HCT116 (cell line): ENCODE data around the gene ARHGEF40. TPM values are rescaled to one million over a fixed set of nuclear protein-coding genes. Genes with fewer than 3 reads are reported as not detected.

Experiments
- ATAC-seq: fragments of 200-7000 bp; cut with Tn5 transposase; 2 replicates; pipeline ENCODE4 v1.9.1; 2020; ENCODE audit warnings: mild to moderate bottlenecking, moderate library complexity
- BruUV-seq: library from RNA; stranded (reverse); fragments of 400-500 nt; replicated peaks from 2 replicates; lab custom pipeline; 2021; lab: Mats Ljungman, UMichigan
- CTCF ChIA-PET: fragments of 300-600 bp; sonication (Branson Sonifier 250); formaldehyde crosslinking; loops from one replicate; lab custom pipeline; 2021; ENCODE audit warnings: antibody characterized with exemption; lab: Charles Lee
- POLR2A ChIA-PET: fragments of 300-600, 350-600 bp; sonication (Branson Sonifier 250); formaldehyde crosslinking; loops from one replicate; lab custom pipeline; 2021; ENCODE audit warnings: antibody characterized with exemption; lab: Charles Lee
- RAD21 ChIA-PET, 2 experiments: fragments of 300-600 bp; sonication (Branson Sonifier 250); formaldehyde crosslinking; loops; one replicate each; lab custom pipeline; 2023; ENCODE audit warnings: low total read pairs in 2 of 2; ENCODE audit not compliant: uncharacterized antibody in 2 of 2, unreplicated experiment in 2 of 2, low non-redundant PET in 1 of 2; lab: Charles Lee
- DNase-seq: peaks from one replicate; pipeline ENCODE4 v3.0.0-alpha.2; 2010; ENCODE audit warnings: low read depth, low spot score
- H2AFZ ChIP-seq: fragments of 200-600 bp; shearing (Covaris generic), sonication (generic); 2 replicates; pipeline ENCODE4 v1.6.1; 2017; ENCODE audit warnings: low read depth, mixed run types, mixed read lengths, antibody characterized with exemption, low read length; ENCODE audit not compliant: poor library complexity, severe bottlenecking
- H3K27ac ChIP-seq: 2 replicates; pipeline ENCODE4 v1.5.1; 2012; ENCODE audit warnings: low read depth, low read length
- H3K27me3 ChIP-seq: fragments of 200-600 bp; sonication (generic); 2 replicates; pipeline ENCODE4 v1.6.1; 2016; ENCODE audit warnings: mixed run types, low read length, mixed read lengths; ENCODE audit not compliant: insufficient read depth
- H3K36me3 ChIP-seq, 2 experiments: fragments of 200-500 bp in 1 of 2; fragments of 200-600 bp in 1 of 2; sonication (Bioruptor generic) in 1 of 2; sonication (generic) in 1 of 2; 2 replicates each; pipeline versions ENCODE4 v1.5.1 to v1.6.1; 2014 to 2016; ENCODE audit warnings: low read length in 2 of 2, inconsistent platforms in 1 of 2, mixed read lengths in 1 of 2, mixed run types in 1 of 2; ENCODE audit not compliant: insufficient read depth in 2 of 2, control insufficient read depth in 1 of 2
- H3K4me1 ChIP-seq, 2 experiments: fragments of 200-600 bp in 1 of 2; sonication (generic) in 1 of 2; 2 replicates each; pipeline versions ENCODE4 v1.5.1 to v1.6.1; 2012 to 2017; ENCODE audit warnings: low read length in 2 of 2, inconsistent platforms in 1 of 2, mild to moderate bottlenecking in 1 of 2, mixed read lengths in 1 of 2, mixed run types in 1 of 2, moderate library complexity in 1 of 2; ENCODE audit not compliant: insufficient read depth in 2 of 2, control insufficient read depth in 1 of 2
- H3K4me2 ChIP-seq: fragments of 200-600 bp; sonication (generic); 2 replicates; pipeline ENCODE4 v1.6.1; 2017; ENCODE audit warnings: mixed run types, low read length, mixed read lengths
- H3K4me3 ChIP-seq, 2 experiments: fragments of 200-600 bp in 1 of 2; sonication (generic) in 1 of 2; replicated peaks in 1 of 2; 2 replicates each; pipeline ENCODE4 v1.5.1; 2011 to 2016; ENCODE audit warnings: low read length in 2 of 2, control low read depth in 1 of 2, low read depth in 1 of 2, mild to moderate bottlenecking in 1 of 2, mixed read lengths in 1 of 2, mixed run types in 1 of 2
- H3K79me2 ChIP-seq: fragments of 200-600 bp; sonication (generic); 2 replicates; pipeline ENCODE4 v1.6.1; 2017; ENCODE audit warnings: mild to moderate bottlenecking, mixed run types, low read length, moderate library complexity, mixed read lengths; ENCODE audit not compliant: insufficient read depth
- H3K9ac ChIP-seq: fragments of 200-600 bp; sonication (generic); 2 replicates; pipeline ENCODE4 v1.6.1; 2016; ENCODE audit warnings: low read length, mixed read lengths
- H3K9me2 ChIP-seq: fragments of 200-600 bp; sonication (generic), shearing (Covaris generic); 2 replicates; pipeline ENCODE4 v1.6.1; 2017; ENCODE audit warnings: mixed run types, mild to moderate bottlenecking, moderate library complexity; ENCODE audit not compliant: insufficient read depth
- H3K9me3 ChIP-seq, 2 experiments: fragments of 200-500 bp in 1 of 2; fragments of 200-600 bp in 1 of 2; sonication (Bioruptor generic) in 1 of 2; sonication (generic) in 1 of 2; 2 replicates each; pipeline ENCODE4 v1.6.1; 2014 to 2017; ENCODE audit warnings: low read length in 2 of 2, mixed read lengths in 2 of 2, inconsistent platforms in 1 of 2, low read depth in 1 of 2, mild to moderate bottlenecking in 1 of 2, mixed run types in 1 of 2, moderate library complexity in 1 of 2; ENCODE audit not compliant: control insufficient read depth in 1 of 2, insufficient read depth in 1 of 2
- H4K20me1 ChIP-seq: fragments of 200-600 bp; sonication (generic), shearing (Covaris generic); 2 replicates; pipeline ENCODE4 v1.6.1; 2017; ENCODE audit warnings: mixed run types, mild to moderate bottlenecking, moderate library complexity; ENCODE audit not compliant: insufficient read depth
- EGR1 ChIP-seq: IDR thresholded peaks from 2 replicates; pipeline ENCODE4 v1.6.1; 2012; ENCODE audit warnings: low read depth
- EZH2phosphoT487 ChIP-seq: fragments of 200-600 bp; IDR thresholded peaks from 2 replicates; pipeline ENCODE4 v1.6.1; 2018; ENCODE audit warnings: antibody characterized with exemption, borderline replicate concordance
- FOSL1 ChIP-seq: IDR thresholded peaks from 2 replicates; pipeline ENCODE4 v1.6.1; 2012; ENCODE audit warnings: low read depth
- JUND ChIP-seq: IDR thresholded peaks from 2 replicates; pipeline ENCODE4 v1.6.1; 2012
- POLR2AphosphoS5 ChIP-seq: IDR thresholded peaks from 2 replicates; pipeline ENCODE4 v1.6.1; 2011; ENCODE audit warnings: mild to moderate bottlenecking, low read depth, low read length, moderate library complexity
- RAD21 ChIP-seq: IDR thresholded peaks from 2 replicates; pipeline ENCODE4 v1.6.1; 2012; ENCODE audit warnings: low read depth, mild to moderate bottlenecking
- SP1 ChIP-seq: IDR thresholded peaks from 2 replicates; pipeline ENCODE4 v1.6.1; 2012; ENCODE audit warnings: low read depth
- YY1 ChIP-seq: IDR thresholded peaks from 2 replicates; pipeline ENCODE4 v1.6.1; 2011; ENCODE audit warnings: low read length, low read depth, moderate library complexity, mild to moderate bottlenecking; ENCODE audit not compliant: insufficient replicate concordance; ENCODE audit errors: extremely low read depth
- ZBTB33 ChIP-seq: IDR thresholded peaks from 2 replicates; pipeline ENCODE4 v1.6.1; 2011; ENCODE audit warnings: mild to moderate bottlenecking, low read length, moderate library complexity; ENCODE audit not compliant: insufficient replicate concordance; ENCODE audit errors: extremely low read depth
- ZFX ChIP-seq: fragments of 450-650 bp; IDR thresholded peaks from 2 replicates; pipeline ENCODE4 v1.6.1; 2017
- intact Hi-C: fragments of 100-400 bp; cut with micrococcal nuclease; formaldehyde crosslinking; loops from 2 replicates; pipeline ENCODE4 v1.10.0; 2022
- total RNA-seq: library from RNA; stranded (reverse); gene quantifications from one replicate; pipeline ENCODE4 v1.2.1, GENCODE V29; 2021; ENCODE audit not compliant: unreplicated experiment
- TF ChIP-seq, protein P1 (sequence below): IDR thresholded peaks from 2 replicates; pipeline ENCODE4 v1.6.1; 2012
- TF ChIP-seq, protein P2 (sequence below): IDR thresholded peaks from 2 replicates; pipeline ENCODE4 v1.6.1; 2012; ENCODE audit warnings: low read depth
- TF ChIP-seq, protein P3 (sequence below): IDR thresholded peaks from 2 replicates; pipeline ENCODE4 v1.6.1; 2012

The ARHGEF40 gene
- total RNA-seq, 1 experiment from 2014 or later, result 6.3 TPM

GRCh38 chr14:21093769-21094681, 23.9 kb downstream of the ARHGEF40 start:
- Histone ChIP-seq H3K9me3 (no peaks in the 10 kb centered on the region), H3K4me2 (no peak overlapping the region), H3K9me2 (no peaks in the 10 kb centered on the region), H4K20me1 (no peaks in the 10 kb centered on the region), H3K4me3 (no peak overlapping the region), H3K79me2 (no peaks in the 10 kb centered on the region), H3K36me3 (no peaks in the 10 kb centered on the region; a peak in 2 of 4 replicates), H3K4me1 (peaks cover 2 to 10% of the 10 kb centered on the region in 2 experiments), H3K27me3 (no peaks in the 10 kb centered on the region), H3K27ac (no peak overlapping the region), H3K9ac (no peak overlapping the region), H2AFZ (no peak overlapping the region)
- no peak for TF ChIP-seq EZH2phosphoT487
- no peak for TF ChIP-seq YY1
- TF ChIP-seq RAD21, result no peak
- no peak for TF ChIP-seq ZBTB33
- TF ChIP-seq, protein P1, sequence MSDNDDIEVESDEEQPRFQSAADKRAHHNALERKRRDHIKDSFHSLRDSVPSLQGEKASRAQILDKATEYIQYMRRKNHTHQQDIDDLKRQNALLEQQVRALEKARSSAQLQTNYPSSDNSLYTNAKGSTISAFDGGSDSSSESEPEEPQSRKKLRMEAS, result no peak
- TF ChIP-seq JUND, result no peak
- TF ChIP-seq, protein P2, sequence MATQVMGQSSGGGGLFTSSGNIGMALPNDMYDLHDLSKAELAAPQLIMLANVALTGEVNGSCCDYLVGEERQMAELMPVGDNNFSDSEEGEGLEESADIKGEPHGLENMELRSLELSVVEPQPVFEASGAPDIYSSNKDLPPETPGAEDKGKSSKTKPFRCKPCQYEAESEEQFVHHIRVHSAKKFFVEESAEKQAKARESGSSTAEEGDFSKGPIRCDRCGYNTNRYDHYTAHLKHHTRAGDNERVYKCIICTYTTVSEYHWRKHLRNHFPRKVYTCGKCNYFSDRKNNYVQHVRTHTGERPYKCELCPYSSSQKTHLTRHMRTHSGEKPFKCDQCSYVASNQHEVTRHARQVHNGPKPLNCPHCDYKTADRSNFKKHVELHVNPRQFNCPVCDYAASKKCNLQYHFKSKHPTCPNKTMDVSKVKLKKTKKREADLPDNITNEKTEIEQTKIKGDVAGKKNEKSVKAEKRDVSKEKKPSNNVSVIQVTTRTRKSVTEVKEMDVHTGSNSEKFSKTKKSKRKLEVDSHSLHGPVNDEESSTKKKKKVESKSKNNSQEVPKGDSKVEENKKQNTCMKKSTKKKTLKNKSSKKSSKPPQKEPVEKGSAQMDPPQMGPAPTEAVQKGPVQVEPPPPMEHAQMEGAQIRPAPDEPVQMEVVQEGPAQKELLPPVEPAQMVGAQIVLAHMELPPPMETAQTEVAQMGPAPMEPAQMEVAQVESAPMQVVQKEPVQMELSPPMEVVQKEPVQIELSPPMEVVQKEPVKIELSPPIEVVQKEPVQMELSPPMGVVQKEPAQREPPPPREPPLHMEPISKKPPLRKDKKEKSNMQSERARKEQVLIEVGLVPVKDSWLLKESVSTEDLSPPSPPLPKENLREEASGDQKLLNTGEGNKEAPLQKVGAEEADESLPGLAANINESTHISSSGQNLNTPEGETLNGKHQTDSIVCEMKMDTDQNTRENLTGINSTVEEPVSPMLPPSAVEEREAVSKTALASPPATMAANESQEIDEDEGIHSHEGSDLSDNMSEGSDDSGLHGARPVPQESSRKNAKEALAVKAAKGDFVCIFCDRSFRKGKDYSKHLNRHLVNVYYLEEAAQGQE, result no peak
- TF ChIP-seq EGR1, result no peak
- no peak for TF ChIP-seq SP1
- no peak for TF ChIP-seq ZFX
- TF ChIP-seq, protein P3, sequence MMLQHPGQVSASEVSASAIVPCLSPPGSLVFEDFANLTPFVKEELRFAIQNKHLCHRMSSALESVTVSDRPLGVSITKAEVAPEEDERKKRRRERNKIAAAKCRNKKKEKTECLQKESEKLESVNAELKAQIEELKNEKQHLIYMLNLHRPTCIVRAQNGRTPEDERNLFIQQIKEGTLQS, result no peak
- no peak for TF ChIP-seq POLR2AphosphoS5
- no peak for TF ChIP-seq FOSL1
- ATAC-seq (no peak), DNase-seq (no peak)
- ChIA-PET CTCF (interaction anchor here (1.0 to 5.3 kb wide), 5 partner anchors 10 to 123 kb away, joined by 3 to 35 read pairs (median 19); no protein-coding TSS in a partner anchor), POLR2A (no interaction called here), RAD21 (no interaction called here)
- BruUV-seq, result no TSS peak
- intact Hi-C loops, result no loop called here
